Effector CD8-positive, alpha-beta T cell (primary cell): ENCODE measurements around the gene ALX4.

Experiments
- DNase-seq: peaks from one replicate; lab custom pipeline; 2025; lab: John Stamatoyannopoulos, UW

Gene ALX4

DNA sequence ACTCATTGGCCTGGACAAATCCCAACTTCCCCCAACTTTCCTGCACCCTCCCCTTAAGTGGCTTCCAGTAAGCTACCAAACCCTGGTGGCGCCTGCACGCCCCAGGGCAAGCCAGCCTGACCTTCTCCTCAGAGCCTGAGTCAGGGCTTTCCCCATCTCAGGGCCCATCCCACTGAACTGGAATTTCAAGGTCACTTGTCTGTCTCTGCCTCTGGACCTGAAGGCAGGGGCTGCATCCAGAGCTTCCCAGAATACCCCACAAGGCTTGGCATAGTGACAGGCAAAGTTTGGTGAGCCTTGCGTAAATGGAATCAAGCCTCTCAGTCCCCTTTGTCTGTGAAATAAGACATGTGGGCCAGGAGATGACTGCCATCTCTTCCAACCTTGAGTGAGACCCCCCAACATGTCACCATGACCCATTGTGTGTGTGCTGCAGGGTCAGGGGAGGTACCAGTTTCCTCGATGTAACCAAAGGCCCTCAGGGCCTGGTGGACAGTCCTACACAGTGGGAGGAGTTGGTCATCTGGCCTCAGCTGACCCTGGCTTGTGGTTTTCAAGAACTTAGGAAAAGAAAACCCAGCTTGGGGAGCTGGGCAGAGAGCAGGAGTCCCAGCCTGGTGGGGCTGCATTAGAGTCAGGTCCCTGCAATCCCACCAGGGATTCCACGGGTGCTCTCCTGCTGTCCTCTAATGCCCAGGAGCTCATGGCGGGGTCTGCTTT is 8.9 kb downstream of the ALX4 start:
- DNase-seq = no peak

DNA sequence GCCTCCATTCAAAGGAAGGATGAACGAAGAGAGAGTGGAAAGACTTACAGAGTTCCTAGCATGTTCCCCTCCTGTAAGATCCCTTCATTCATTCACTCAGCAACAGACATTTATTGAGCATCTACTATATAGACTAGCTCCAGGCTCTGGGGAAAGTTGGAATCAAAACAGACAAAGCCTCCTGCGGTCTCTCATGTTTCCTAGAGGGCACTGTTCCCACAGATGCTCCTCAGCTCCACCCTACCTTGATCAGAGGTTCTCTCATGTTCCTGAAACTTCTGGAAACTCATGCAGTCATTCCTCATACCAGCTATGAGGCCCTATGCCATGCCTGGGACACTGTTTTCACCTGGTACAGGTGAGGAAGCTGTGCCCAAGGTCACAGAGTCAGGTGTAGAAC is 11.1 kb downstream of the ALX4 start:
- DNase-seq = no peak

DNA sequence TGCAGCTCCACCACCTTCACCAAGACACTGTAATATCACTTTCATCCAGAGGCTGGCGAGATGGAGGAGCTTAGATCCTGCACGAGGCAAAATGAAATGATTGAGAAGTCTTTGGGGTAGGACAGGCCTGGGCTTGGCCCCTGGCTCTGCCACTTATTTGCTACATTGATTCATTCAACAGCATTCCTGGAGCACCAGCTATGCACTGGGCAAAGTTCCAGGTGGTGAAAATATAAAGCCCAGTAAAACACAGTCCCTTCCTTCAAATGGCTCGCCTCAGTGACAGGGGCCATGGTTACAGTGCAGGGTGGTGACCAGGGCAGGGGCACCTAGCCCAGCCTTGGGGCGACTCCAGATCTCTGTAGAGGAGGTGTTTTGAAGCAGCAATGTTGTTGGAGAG is 19.7 kb downstream of the ALX4 start:
- DNase-seq = no peak

DNA sequence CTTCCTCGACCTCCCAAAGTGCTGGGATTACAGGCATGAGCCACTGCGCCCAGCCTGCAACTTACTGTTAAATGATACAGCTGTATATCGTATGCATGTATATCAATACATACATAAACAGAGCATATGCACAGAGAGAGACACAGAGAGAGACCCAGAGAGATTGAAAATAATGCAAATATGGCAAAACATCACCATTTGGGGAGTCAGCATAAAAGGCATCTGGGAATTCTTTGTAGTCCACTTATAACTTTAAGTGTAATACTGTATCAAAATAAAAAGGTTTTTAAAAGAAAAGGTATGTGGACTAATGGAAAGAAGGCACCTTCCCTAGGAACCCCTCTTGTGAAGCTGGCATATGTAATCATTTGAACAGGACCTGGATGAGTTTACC is 21.8 kb downstream of the ALX4 start:
- no peak for DNase-seq

DNA sequence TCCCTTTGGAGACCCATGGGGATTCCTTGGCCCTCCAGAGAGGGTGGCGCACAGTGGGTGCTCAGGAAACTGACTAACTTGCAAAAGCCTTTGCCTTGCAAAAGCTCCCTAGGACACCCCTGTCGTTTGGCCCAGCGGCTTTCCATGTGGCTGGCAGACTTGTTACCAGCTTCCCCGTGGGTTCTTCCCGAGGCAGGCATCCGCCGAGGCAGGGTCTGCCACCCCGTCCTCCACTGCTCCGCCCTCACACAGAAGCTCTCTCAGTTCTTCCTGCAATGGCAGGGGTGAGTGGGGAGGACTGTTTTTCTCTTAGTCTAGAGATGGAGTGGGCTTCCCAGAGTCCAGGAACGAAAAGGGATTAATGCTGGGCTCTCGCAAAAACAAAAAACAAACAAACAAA is 23.0 kb downstream of the ALX4 start:
- no peak for DNase-seq

DNA sequence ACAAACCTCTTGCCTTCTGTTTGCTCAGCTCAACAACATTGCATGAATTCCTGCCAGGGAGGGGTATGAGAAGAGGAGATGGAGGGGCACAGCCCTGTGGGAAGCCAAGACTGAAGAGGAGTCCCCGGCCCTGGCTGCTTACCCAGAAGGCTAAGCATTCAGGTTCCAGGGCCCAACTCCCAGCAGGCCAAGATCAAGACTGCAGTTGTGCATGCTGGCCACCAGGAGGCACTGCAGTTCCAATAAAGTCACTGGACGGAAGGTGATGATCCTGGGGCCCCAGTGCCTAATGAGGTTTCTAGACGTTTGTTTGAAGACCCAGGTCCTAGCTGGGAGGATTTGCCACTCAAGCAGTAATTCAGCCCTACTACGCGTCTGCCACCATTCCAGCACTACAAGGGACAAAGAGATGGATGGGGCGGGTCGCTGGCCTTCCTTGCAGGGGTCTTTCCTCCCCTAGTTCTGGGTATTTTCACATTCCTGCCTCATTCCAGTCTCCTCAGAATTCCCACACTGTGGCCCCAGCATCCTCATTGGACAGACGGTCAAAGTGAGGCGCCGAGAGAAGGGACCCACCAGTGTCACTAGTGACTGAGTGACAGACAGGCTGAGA is 23.6 kb downstream of the ALX4 start:
- no peak for DNase-seq

DNA sequence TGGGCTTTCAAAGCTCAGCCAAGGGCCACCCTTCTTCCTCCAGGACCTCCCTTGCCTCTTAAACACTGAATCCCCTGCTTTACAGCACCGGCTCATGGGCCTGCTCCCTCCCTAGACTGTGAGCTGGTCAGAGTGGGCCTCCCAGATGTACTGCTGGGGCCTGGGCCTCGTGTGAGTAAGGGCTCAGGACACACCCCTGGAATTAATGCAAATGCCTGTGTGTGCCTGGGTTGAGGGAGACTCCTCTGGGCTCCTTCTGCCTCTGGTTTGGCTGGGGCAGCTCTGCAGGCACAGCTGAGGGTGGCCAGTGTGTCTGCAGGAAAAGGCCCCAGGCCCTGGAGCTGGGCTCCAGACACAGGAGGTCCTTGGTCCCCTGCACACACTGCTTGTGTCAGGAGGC is 24.2 kb downstream of the ALX4 start:
- no peak for DNase-seq

DNA sequence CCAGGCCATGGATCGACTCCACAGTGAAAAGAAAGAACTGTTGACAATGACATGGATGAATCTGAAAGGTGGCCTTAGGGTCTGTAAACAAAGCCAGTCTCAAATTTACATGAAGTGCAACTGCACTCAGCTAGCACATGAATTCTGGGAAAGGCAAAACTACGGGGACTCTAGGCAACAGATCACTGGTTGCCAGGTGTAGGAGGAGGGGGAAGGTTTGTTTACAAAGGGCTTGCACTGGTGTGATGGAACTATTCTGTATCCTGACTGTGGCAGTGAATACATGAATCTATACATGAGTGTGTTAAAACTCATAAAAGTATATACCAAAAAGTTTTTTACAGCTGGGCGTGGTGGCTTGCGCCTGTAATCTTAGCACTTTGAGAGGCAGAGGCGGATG is 27.3 kb downstream of the ALX4 start:
- DNase-seq = no peak

DNA sequence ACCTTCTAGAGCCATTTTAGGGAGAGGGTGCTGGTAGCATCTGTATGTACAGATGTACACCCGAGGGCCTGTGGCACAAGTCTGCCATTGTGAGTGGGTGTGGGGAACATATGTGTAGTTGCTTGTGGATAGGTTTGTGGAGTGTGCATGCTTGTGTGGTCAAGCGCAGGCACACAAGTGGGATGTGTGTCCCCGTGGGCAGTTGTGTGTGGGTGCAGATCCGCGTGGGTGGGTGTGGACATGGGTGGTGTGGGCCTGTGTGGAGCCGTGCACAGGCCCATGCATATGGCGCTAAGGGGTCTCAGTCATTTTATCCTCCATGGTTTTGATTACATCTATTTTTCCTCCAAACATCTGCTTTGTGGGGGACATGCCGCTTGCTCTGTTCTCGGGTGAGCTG is 28.8 kb downstream of the ALX4 start:
- no peak for DNase-seq

DNA sequence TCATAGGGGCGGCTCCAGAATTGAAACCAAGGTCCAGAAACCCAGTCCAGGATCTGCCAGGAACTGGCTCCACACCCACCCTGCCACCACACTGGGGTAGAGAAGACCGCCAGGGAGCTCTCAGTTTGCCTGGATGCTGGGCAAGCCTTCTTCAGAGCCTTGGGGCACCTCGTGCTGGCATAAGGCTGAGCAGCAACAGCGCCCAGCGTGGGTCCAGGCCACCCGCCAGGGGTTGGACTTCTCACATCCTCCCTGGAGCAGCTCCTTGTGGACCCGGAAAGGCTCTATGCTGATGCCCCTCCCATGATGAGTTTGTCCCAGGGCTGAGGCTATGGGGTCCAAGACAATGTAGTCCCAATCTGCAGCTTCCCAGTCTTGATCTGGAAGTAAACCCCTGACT is 29.7 kb downstream of the ALX4 start:
- no peak for DNase-seq

DNA sequence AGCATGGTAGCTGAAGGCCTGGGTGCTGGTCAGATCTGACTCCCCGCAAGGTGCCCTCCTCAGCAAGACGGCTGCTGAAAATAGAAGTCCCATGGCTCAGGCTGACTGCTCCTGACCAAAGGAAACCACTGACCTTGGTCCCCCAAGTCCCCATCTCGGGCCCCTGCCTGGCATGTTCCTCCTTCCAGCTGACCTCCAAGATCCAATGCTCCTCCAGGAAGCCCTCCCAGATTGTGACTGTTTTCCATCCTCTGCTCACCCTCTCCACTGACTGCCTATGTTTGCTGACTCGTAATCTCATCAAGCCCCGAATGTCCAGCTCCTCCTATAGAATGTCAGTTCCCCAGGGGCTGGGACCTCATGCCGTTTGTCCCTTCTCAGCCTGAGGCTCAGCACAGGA is 30.5 kb downstream of the ALX4 start:
- DNase-seq = no peak

DNA sequence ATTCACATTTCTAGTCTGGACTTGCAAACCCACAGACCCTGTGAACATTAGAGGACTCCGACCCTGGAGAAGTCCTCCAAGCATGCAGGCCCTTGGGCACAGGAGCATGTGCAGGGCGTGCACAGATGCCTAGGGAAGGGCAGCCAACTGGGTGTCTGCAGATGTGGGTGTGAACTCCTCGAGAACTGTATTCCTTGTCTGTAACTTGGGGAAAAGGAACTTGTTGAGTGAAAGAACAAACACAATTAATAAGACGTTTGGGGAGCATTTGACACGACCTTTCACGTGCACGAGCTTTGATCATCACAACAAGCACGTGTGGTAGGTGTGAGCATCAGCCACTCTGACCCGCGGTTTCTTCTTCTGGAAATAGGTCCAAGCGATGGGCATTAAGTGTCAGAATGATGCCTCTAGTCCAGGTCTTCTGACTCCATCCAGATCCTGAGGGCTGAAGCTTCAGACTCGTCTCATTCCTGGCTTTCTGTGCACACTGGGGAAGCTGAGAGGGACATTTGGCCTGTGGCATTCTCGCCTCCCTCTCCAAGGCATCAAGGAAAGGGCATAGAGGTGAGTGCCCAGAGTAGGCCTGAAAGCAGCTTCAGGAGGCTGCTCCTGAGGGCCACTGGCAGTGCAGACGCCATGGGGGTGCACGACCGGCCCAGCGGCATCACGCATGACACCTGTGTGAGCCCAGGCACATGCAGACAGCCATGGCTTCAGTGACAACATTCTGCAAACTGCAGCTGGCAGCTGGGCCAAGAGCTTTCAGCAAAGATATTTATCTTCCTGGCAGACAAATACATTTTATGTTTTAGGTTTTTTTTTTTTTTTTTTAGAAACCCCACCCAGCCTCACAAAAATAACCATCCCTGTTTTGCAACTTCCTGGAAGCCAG is 32.5 kb downstream of the ALX4 start:
- DNase-seq = no peak

DNA sequence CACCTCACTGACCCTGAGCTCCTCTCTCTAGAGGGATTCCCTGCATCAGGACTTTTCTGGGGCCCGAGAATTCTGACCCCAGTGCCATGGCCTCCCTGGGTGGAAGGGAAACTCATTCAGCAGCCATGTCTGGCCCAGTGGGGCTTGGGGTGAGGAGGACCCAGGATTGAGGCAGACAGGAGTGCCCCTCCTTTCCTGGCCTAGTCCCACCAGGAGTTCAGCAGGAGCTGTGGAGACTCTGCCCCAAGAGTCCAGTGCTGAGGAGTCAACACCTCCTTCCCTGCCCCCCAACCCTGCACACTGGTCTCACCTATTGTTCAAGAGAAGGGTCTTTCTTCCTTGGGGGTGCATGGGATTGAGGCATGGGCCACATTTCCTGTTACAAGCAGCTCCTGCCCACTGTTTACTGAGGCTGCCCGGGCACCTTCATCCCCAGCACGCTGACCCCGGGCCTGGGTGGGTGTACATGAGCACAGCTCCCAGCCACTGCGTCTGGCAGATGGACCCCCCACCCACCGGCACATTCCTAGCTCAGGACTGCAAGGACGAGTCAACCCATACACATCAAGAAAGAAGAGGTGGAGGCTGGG is 33.9 kb downstream of the ALX4 start:
- DNase-seq = no peak

DNA sequence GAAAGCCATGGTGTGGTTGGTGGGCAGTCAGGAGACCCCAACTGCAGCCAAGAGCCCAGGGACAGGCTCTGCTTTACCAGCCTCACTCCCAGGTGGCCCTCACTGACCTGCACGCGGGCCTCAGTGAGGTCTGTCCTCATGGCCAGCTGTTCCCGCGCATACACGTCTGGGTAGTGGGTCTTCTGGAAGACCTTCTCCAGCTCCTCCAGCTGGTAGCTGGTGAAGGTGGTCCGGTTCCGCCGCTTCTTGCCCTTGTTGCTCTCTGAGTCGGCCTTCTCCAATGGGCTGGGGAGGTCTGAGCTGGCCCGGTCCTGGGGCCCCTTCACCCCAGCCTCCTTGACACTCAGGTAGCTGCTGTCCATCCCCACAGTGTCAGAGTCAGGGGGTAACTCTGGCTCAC is 34.7 kb downstream of the ALX4 start:
- DNase-seq = no peak

DNA sequence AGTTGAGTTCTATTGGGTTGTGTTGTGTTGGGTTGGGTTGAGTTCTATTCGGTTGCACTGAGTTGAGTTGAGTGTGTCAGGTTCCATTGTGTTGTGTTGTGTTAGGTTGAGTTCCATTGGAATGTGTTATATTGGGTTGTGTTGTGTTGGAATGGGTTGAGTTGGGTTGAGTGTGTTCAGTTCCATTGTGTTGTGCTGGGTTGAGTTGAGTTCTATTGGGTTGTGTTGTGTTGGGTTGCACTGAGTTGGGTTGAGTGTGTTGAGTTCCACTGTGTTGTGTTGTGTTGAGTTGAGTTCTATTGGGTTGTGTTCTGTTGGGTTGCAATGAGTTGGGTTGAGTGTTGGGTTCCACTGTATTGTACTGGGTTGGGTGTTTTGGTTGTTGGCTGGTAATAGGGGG is 35.5 kb downstream of the ALX4 start:
- no peak for DNase-seq

DNA sequence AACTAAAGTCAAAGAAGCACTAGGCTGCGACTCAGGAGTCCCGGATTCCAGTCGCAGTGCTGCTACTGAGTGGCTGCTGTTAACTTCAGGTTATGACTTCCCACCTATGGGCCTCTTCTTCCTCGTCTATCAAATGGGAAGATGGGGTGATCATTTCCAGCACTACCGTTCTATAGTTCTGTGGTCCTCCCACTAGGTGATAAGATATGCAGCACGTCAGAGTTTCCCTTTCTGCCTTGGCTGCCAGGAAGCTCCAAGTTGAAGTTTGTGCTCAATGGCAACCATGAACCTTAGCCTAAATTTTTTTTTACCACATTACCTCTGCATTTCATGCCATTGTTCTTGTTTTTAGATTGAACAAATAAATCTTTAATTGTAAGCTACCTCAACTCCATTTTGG is 38.7 kb downstream of the ALX4 start:
- no peak for DNase-seq

DNA sequence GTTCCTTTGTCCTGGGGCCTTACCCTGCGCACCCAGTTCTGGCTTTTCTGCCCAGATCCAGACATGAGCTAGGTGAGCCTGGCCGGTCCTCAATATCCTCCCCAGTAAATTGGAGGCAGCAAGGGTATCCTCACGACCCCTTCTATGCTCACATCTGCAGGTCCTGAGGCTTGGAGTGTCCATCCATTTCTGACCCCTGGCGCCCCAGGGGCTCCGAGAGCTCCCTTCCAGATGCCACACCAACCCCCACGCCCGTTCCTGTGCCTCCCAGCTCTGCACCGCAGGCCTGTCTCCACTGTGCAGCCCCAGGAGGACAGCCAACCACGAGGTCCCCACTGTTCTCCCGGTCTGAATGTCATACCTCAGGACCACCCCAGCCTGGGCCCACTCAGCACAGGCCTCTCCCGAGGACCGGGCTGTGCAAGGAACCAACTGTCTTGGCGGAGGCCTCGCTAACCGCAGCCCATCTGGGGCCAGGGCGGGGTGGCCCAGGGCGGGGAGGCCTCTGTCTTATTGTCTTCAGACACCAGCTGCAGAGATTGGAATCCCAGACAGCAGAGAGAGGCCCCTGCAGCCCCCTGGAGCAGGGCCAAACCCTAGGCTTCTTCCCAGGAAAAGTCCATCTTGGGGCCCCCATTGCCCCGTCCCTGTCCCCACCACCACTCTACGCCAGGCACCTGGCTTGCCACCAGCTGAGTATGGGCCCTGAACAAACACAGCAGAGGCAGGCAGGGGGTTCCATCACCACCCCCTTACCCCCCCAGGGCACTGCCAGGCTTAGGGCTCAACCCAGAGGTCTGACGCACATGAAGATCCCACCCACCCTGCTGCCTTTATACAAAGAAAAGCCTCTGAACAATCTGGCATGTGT is 39.3 kb downstream of the ALX4 start:
- DNase-seq = no peak

DNA sequence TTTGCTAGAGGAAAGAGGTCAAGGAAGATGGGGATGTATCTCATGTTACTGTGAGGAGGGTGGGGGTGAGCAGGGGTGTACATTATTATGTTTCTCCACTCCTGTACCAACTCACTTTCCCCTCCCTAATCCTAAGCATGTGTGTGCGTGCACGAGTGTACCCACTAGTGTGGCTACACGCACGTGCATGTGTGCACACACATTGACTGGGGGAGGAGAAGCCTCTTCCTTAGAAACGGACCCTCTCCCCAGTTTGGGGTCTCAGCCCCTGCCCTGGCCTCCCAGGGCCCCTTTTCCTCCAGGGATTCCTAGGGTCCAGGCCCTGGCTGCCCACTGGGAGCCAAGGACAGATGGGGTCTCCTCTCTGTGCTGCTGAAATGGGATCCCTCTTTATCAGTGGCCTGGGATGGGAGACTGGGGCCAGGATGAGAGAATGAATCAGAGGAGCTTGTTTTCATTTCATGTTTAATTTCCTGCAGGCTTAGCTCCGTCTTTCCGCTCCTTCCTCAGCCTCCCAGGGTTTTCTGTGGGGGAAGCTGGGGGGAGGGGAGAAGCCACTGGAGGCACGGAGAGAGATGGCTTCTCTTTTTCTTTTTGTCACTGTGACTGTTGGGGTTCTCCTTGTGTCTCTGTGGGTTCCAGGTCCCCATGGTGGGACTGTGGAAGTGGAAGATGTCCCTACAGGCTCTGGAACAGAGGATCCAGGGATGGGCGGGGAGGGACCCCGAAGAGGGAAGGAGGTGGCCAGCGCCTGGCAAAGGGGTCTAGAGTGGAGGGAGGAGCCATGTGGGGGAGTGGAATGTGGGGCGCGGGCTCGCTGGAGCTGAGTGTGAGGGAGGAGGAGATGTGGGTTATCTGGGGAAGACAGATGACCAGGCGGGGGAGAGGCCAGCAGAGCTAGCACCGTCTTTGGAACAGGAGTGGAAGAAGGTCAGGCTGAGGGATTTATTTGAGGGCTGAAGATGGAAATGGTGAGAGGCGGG is 40.3 kb downstream of the ALX4 start:
- DNase-seq = no peak

DNA sequence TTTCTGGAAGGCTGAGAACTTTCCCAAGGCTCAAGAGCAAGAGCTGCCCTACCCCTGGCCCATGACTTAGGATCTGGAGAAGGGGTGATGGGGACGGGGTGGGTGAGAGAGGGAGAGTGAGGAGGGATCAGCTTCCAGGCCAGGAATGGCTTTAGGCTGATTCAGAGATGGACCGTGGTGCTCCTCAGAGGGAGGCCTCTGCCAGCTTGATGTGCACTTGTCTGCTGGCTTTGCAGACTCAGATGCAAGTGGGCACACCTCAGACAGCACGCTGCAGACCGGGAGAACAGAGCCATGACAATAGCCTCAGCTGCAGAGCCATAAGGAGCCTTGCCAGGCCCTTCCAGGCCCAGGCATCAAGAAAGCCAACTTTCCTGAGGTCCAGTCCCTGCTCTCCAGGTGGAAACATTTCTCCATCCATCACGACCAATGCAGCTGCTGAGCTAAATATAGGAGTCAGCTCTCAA is 41.3 kb downstream of the ALX4 start:
- DNase-seq = no peak
